ENCODE data around the gene TAF6L. TPM values are rescaled to one million over a fixed set of nuclear protein-coding genes. Genes with fewer than 3 reads are reported as not detected.

TAF6L gene
- total and polyA plus RNA-seq, 2 of the 8 experiments (the other 6 are each of a cell fraction or from before 2014, with no cell fraction given): 24.8 to 31.9 TPM

DNA sequence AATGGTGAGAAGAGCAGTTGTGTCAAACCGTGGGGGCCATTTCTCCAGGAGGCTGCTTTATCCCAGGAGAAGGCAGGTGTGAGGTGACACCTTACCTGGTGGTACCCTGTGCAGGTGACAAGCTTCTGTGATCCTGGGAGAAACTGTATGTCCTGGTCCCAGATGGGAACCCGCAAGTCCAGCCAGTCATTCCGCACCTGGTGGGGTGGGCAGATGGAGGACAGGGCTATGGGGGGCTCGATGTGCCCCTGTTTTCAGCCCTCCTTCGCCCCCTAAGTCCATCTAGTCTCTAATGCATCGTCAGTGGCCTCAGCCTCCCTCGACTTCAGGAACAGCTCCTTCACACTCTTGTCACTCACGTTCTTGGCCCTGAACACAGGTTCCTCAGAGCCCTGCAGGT lies 64.1 kb downstream of the TAF6L start:
- no peaks in the 10 kb centered on the region for H3K9me3 ChIP-seq (ENCODE audit: insufficient read depth in 2 of 2, low read depth in 1 of 2, low read length in 1 of 2)
- H3K4me1 ChIP-seq (replicated peaks in 1 of 4; ENCODE audit: control insufficient read depth in 3 of 4, insufficient read depth in 4 of 4, low read length in 3 of 4): peaks cover 0 to 14% (median 2%) of the 10 kb centered on the region in 4 experiments; a peak in 2 of 7 replicates
- no peak overlapping the region for H4K5ac ChIP-seq (ENCODE audit: insufficient read length, low read depth, low read length)
- no peak overlapping the region for H4K91ac ChIP-seq (replicated peaks; ENCODE audit: insufficient read length, low read length)
- no peak overlapping the region for H3K4me3 ChIP-seq (ENCODE audit: extremely low read depth in 1 of 4, insufficient read depth in 2 of 4, low read depth in 3 of 4, low read length in 4 of 4)
- DNase-seq (ENCODE audit: low read depth in 1 of 2, low spot score in 2 of 2): no peak
- H3K23me2 ChIP-seq (ENCODE audit: low read depth, low read length): peaks cover 16% of the 10 kb centered on the region
- H3K56ac ChIP-seq (replicated peaks; ENCODE audit: insufficient read length, low read depth, low read length): no peak overlapping the region
- H2AFZ ChIP-seq (ENCODE audit: low read length): no peak overlapping the region
- no peak overlapping the region for H2BK20ac ChIP-seq (ENCODE audit: low read length)
- FAIRE-seq: no peak
- no peak overlapping the region for H3K14ac ChIP-seq (ENCODE audit: insufficient read length)
- no peaks in the 10 kb centered on the region for H3K27me3 ChIP-seq (replicated peaks in 1 of 4; ENCODE audit: control insufficient read depth in 3 of 4, extremely low read depth in 1 of 4, insufficient read depth in 3 of 4, low read length in 3 of 4)
- no peak overlapping the region for H2BK12ac ChIP-seq (ENCODE audit: low read depth, low read length)
- peaks cover 3 to 31% of the 10 kb centered on the region in 2 experiments; a peak in 3 of 4 replicates for H3K79me2 ChIP-seq (ENCODE audit: control insufficient read depth in 1 of 2, insufficient read depth in 2 of 2, low read length in 2 of 2)
- H4K20me1 ChIP-seq (replicated peaks in 1 of 2; ENCODE audit: control insufficient read depth in 1 of 2, insufficient read depth in 2 of 2, low read length in 2 of 2): peaks cover 3 to 13% of the 10 kb centered on the region in 2 experiments
- peaks cover 7% of the 10 kb centered on the region; the same call in 1 of the 2 replicates for H3K79me1 ChIP-seq (ENCODE audit: low read depth, low read length)
- no peak overlapping the region for H4K8ac ChIP-seq (ENCODE audit: extremely low read depth, insufficient read depth, low read length)
- H3K9ac ChIP-seq (replicated peaks in 1 of 4; ENCODE audit: extremely low read depth in 1 of 4, low read depth in 3 of 4, low read length in 3 of 4): no peak overlapping the region
- no peak overlapping the region for H2BK120ac ChIP-seq (replicated peaks; ENCODE audit: low read depth, low read length)
- ChIA-PET POLR2A (ENCODE audit: partially characterized antibody) (interaction anchor here (1.0 to 13.8 kb wide), 13 partner anchors 11 to 100 kb away, joined by 3 to 398 read pairs (median 5); partner anchors contain the start of genes NXF1, SLC3A2 and ZBTB3), CTCF (ENCODE audit: partially characterized antibody) (interaction anchor here (1.3 to 3.2 kb wide), 3 partner anchors 28 to 49 kb away, joined by 3 to 12 read pairs (median 6); no protein-coding TSS in a partner anchor)
- H3K4me2 ChIP-seq (ENCODE audit: insufficient read depth in 1 of 2, low read depth in 2 of 2, low read length in 2 of 2): no peak overlapping the region
- WGBS, 2 experiments (ENCODE audit: extremely low coverage in 1 of 2, insufficient coverage in 1 of 2, insufficient read length in 1 of 2, insufficient replicate concordance in 2 of 2, low coverage in 1 of 2, low lambda C conversion rate in 2 of 2, missing lambda C conversion rate in 1 of 2): 93% methylated on average over 8 of the region's 8 CpGs; no CpG with 5 or more reads in 1 of the 2 experiments
- H2BK5ac ChIP-seq (ENCODE audit: low read depth, low read length): no peak overlapping the region
- no peak overlapping the region for H3K23ac ChIP-seq (ENCODE audit: insufficient read length)
- H3K36me3 ChIP-seq (ENCODE audit: control insufficient read depth in 2 of 4, insufficient read depth in 4 of 4, low read length in 3 of 4): peaks cover 21 to 37% (median 30%) of the 10 kb centered on the region in 4 experiments
- no peak overlapping the region for H2AK5ac ChIP-seq (ENCODE audit: low read depth, low read length)
- TF ChIP-seq POLR2A (IDR thresholded peaks at IDR 0.05; ENCODE audit: control extremely low read depth in 1 of 2, low read depth in 2 of 2, low read length in 2 of 2) (peak in 1 of 2 experiments; percentile 45; a peak in 1 of 3 replicates), JUND (IDR thresholded peaks at IDR 0.05; ENCODE audit: low read length) (no peak)
- H3K4ac ChIP-seq (replicated peaks; ENCODE audit: insufficient read length, low read depth, low read length): no peak overlapping the region
- no peak overlapping the region for H2BK15ac ChIP-seq (ENCODE audit: low read length)
- no peak overlapping the region for H3K27ac ChIP-seq (ENCODE audit: low read depth, low read length)
- no peak overlapping the region for H3K18ac ChIP-seq (ENCODE audit: extremely low read depth, low read length)

Small RNAs within 50 kb of the gene (microRNA-seq; reads per million reads assigned to microRNA genes)
- gene MIR6514 (ENCODE audit: borderline microRNAs expressed in 2 of 2, borderline number of aligned reads in 2 of 2, borderline replicate concordance in 1 of 2): 0 reads per million in 2 experiments
- gene MIR6748 (ENCODE audit: borderline microRNAs expressed in 2 of 2, borderline number of aligned reads in 2 of 2, borderline replicate concordance in 1 of 2): 0 reads per million in 2 experiments

Small RNAs within 50 kb of the gene (small RNA-seq; reads per million reads assigned to genes)
- gene MIR6514 (ENCODE audit: insufficient read depth): 2.4 reads per million, percentile 26 among the genes with 10 or more reads in this experiment
- gene RNU6-118P (ENCODE audit: insufficient read depth): not detected

Other genes with a start within 250 kb of the TAF6L start
Only the 30 nearest of the 31 such genes appear.
- 5.8 and 6.7 TPM in 2 replicates for gene AHNAK, start 224.6 kb upstream of the TAF6L start, total RNA-seq (2021; fragmentation: NEBNext Ultra II Directional; extraction: Animal tissue kit (Norgen Biotek cat#: 25700))
- gene AHNAK, start 224.6 kb upstream of the TAF6L start, polyA plus RNA-seq (2011; rRNA removed): 2.0 and 2.5 TPM in 2 replicates
- gene EEF1G, start 197.5 kb upstream of the TAF6L start, total RNA-seq (2021; fragmentation: NEBNext Ultra II Directional; extraction: Animal tissue kit (Norgen Biotek cat#: 25700)): 1,622 and 1,627 TPM in 2 replicates
- gene EEF1G, start 197.5 kb upstream of the TAF6L start, polyA plus RNA-seq (2011; rRNA removed): 1,996 and 2,000 TPM in 2 replicates
- gene TUT1, start 179.9 kb upstream of the TAF6L start, total RNA-seq (2021; fragmentation: NEBNext Ultra II Directional; extraction: Animal tissue kit (Norgen Biotek cat#: 25700)): 24.6 and 31.5 TPM in 2 replicates
- 17.8 and 26.2 TPM in 2 replicates for gene TUT1, start 179.9 kb upstream of the TAF6L start, polyA plus RNA-seq (2011; rRNA removed)
- 114 and 117 TPM in 2 replicates for gene MTA2, start 169.5 kb upstream of the TAF6L start, total RNA-seq (2021; fragmentation: NEBNext Ultra II Directional; extraction: Animal tissue kit (Norgen Biotek cat#: 25700))
- gene MTA2, start 169.5 kb upstream of the TAF6L start, polyA plus RNA-seq (2011; rRNA removed): 25.7 and 32.2 TPM in 2 replicates
- 29.9 and 31.2 TPM in 2 replicates for gene EML3, start 158.6 kb upstream of the TAF6L start, total RNA-seq (2021; fragmentation: NEBNext Ultra II Directional; extraction: Animal tissue kit (Norgen Biotek cat#: 25700))
- 19.2 and 30.1 TPM in 2 replicates for gene EML3, start 158.6 kb upstream of the TAF6L start, polyA plus RNA-seq (2011; rRNA removed)
- gene ROM1, start 158.1 kb upstream of the TAF6L start, total RNA-seq (2021; fragmentation: NEBNext Ultra II Directional; extraction: Animal tissue kit (Norgen Biotek cat#: 25700)): 0.55 and 2.2 TPM in 2 replicates
- gene ROM1, start 158.1 kb upstream of the TAF6L start, polyA plus RNA-seq (2011; rRNA removed): 0.86 and 0.91 TPM in 2 replicates
- gene B3GAT3, start 149.4 kb upstream of the TAF6L start, total RNA-seq (2021; fragmentation: NEBNext Ultra II Directional; extraction: Animal tissue kit (Norgen Biotek cat#: 25700)): 28.0 and 34.5 TPM in 2 replicates
- 39.0 and 57.7 TPM in 2 replicates for gene B3GAT3, start 149.4 kb upstream of the TAF6L start, polyA plus RNA-seq (2011; rRNA removed)
- 326 and 330 TPM in 2 replicates for gene GANAB, start 124.8 kb upstream of the TAF6L start, total RNA-seq (2021; fragmentation: NEBNext Ultra II Directional; extraction: Animal tissue kit (Norgen Biotek cat#: 25700))
- 289 and 297 TPM in 2 replicates for gene GANAB, start 124.8 kb upstream of the TAF6L start, polyA plus RNA-seq (2011; rRNA removed)
- 29.3 and 30.1 TPM in 2 replicates for gene INTS5, start 118.1 kb upstream of the TAF6L start, total RNA-seq (2021; fragmentation: NEBNext Ultra II Directional; extraction: Animal tissue kit (Norgen Biotek cat#: 25700))
- gene INTS5, start 118.1 kb upstream of the TAF6L start, polyA plus RNA-seq (2011; rRNA removed): 23.6 and 30.3 TPM in 2 replicates
- gene C11orf98, start 106.2 kb upstream of the TAF6L start, total RNA-seq (2021; fragmentation: NEBNext Ultra II Directional; extraction: Animal tissue kit (Norgen Biotek cat#: 25700)): 171 and 173 TPM in 2 replicates
- 68.0 and 72.1 TPM in 2 replicates for gene C11orf98, start 106.2 kb upstream of the TAF6L start, polyA plus RNA-seq (2011; rRNA removed)
- 66.1 and 67.8 TPM in 2 replicates for gene CSKMT, start 106.1 kb upstream of the TAF6L start, total RNA-seq (2021; fragmentation: NEBNext Ultra II Directional; extraction: Animal tissue kit (Norgen Biotek cat#: 25700))
- 12.0 and 26.4 TPM in 2 replicates for gene CSKMT, start 106.1 kb upstream of the TAF6L start, polyA plus RNA-seq (2011; rRNA removed)
- 14.2 and 15.2 TPM in 2 replicates for gene UQCC3, start 99.7 kb upstream of the TAF6L start, total RNA-seq (2021; fragmentation: NEBNext Ultra II Directional; extraction: Animal tissue kit (Norgen Biotek cat#: 25700))
- gene UQCC3, start 99.7 kb upstream of the TAF6L start, polyA plus RNA-seq (2011; rRNA removed): 15.7 and 27.9 TPM in 2 replicates
- gene LBHD1, start 99.1 kb upstream of the TAF6L start, total RNA-seq (2021; fragmentation: NEBNext Ultra II Directional; extraction: Animal tissue kit (Norgen Biotek cat#: 25700)): 3.6 and 5.2 TPM in 2 replicates
- 2.3 and 2.8 TPM in 2 replicates for gene LBHD1, start 99.1 kb upstream of the TAF6L start, polyA plus RNA-seq (2011; rRNA removed)
- gene UBXN1, start 92.3 kb upstream of the TAF6L start, total RNA-seq (2021; fragmentation: NEBNext Ultra II Directional; extraction: Animal tissue kit (Norgen Biotek cat#: 25700)): 104 and 114 TPM in 2 replicates
- 78.6 and 126 TPM in 2 replicates for gene UBXN1, start 92.3 kb upstream of the TAF6L start, polyA plus RNA-seq (2011; rRNA removed)
- 0.26 TPM in 1 of 2 replicates, not detected in the other for gene LRRN4CL, start 81.9 kb upstream of the TAF6L start, total RNA-seq (2021; fragmentation: NEBNext Ultra II Directional; extraction: Animal tissue kit (Norgen Biotek cat#: 25700))
- 0.03 and 0.05 TPM in 2 replicates for gene LRRN4CL, start 81.9 kb upstream of the TAF6L start, polyA plus RNA-seq (2011; rRNA removed)
- gene BSCL2, start 64.0 kb upstream of the TAF6L start, total RNA-seq (2021; fragmentation: NEBNext Ultra II Directional; extraction: Animal tissue kit (Norgen Biotek cat#: 25700)): 59.5 and 73.7 TPM in 2 replicates
- gene BSCL2, start 64.0 kb upstream of the TAF6L start, polyA plus RNA-seq (2011; rRNA removed): 264 and 286 TPM in 2 replicates
- gene GNG3, start 63.7 kb upstream of the TAF6L start, total RNA-seq (2021; fragmentation: NEBNext Ultra II Directional; extraction: Animal tissue kit (Norgen Biotek cat#: 25700)): 4.9 and 6.4 TPM in 2 replicates
- gene GNG3, start 63.7 kb upstream of the TAF6L start, polyA plus RNA-seq (2011; rRNA removed): 10.9 and 12.1 TPM in 2 replicates
- gene HNRNPUL2, start 43.9 kb upstream of the TAF6L start, total RNA-seq (2021; fragmentation: NEBNext Ultra II Directional; extraction: Animal tissue kit (Norgen Biotek cat#: 25700)): 44.3 and 46.4 TPM in 2 replicates
- 12.7 and 14.9 TPM in 2 replicates for gene HNRNPUL2, start 43.9 kb upstream of the TAF6L start, polyA plus RNA-seq (2011; rRNA removed)
- gene TTC9C, start 42.9 kb upstream of the TAF6L start, total RNA-seq (2021; fragmentation: NEBNext Ultra II Directional; extraction: Animal tissue kit (Norgen Biotek cat#: 25700)): 34.1 and 34.5 TPM in 2 replicates
- 25.4 and 28.1 TPM in 2 replicates for gene TTC9C, start 42.9 kb upstream of the TAF6L start, polyA plus RNA-seq (2011; rRNA removed)
- gene ZBTB3, start 17.2 kb upstream of the TAF6L start, total RNA-seq (2021; fragmentation: NEBNext Ultra II Directional; extraction: Animal tissue kit (Norgen Biotek cat#: 25700)): 76.5 and 76.9 TPM in 2 replicates
- 30.2 and 39.5 TPM in 2 replicates for gene ZBTB3, start 17.2 kb upstream of the TAF6L start, polyA plus RNA-seq (2011; rRNA removed)
- gene POLR2G, start 9.8 kb upstream of the TAF6L start, total RNA-seq (2021; fragmentation: NEBNext Ultra II Directional; extraction: Animal tissue kit (Norgen Biotek cat#: 25700)): 126 and 131 TPM in 2 replicates
- gene POLR2G, start 9.8 kb upstream of the TAF6L start, polyA plus RNA-seq (2011; rRNA removed): 206 and 329 TPM in 2 replicates
- 16.3 and 18.6 TPM in 2 replicates for gene TMEM179B, start 16.0 kb downstream of the TAF6L start, total RNA-seq (2021; fragmentation: NEBNext Ultra II Directional; extraction: Animal tissue kit (Norgen Biotek cat#: 25700))
- gene TMEM179B, start 16.0 kb downstream of the TAF6L start, polyA plus RNA-seq (2011; rRNA removed): 62.2 and 65.1 TPM in 2 replicates
- gene TMEM223, start 20.6 kb downstream of the TAF6L start, total RNA-seq (2021; fragmentation: NEBNext Ultra II Directional; extraction: Animal tissue kit (Norgen Biotek cat#: 25700)): 22.9 and 23.5 TPM in 2 replicates
- gene TMEM223, start 20.6 kb downstream of the TAF6L start, polyA plus RNA-seq (2011; rRNA removed): 59.7 and 64.1 TPM in 2 replicates
- gene NXF1, start 34.0 kb downstream of the TAF6L start, total RNA-seq (2021; fragmentation: NEBNext Ultra II Directional; extraction: Animal tissue kit (Norgen Biotek cat#: 25700)): 44.8 and 49.8 TPM in 2 replicates
- gene NXF1, start 34.0 kb downstream of the TAF6L start, polyA plus RNA-seq (2011; rRNA removed): 48.1 and 63.6 TPM in 2 replicates
- 24.2 and 25.3 TPM in 2 replicates for gene STX5, start 60.7 kb downstream of the TAF6L start, total RNA-seq (2021; fragmentation: NEBNext Ultra II Directional; extraction: Animal tissue kit (Norgen Biotek cat#: 25700))
- 23.4 and 28.5 TPM in 2 replicates for gene STX5, start 60.7 kb downstream of the TAF6L start, polyA plus RNA-seq (2011; rRNA removed)
- gene TEX54, start 61.4 kb downstream of the TAF6L start, total RNA-seq (2021; fragmentation: NEBNext Ultra II Directional; extraction: Animal tissue kit (Norgen Biotek cat#: 25700)): 1.2 TPM in 1 of 2 replicates, not detected in the other
- not detected in 2 replicates for gene TEX54, start 61.4 kb downstream of the TAF6L start, polyA plus RNA-seq (2011; rRNA removed)
- 97.0 and 101 TPM in 2 replicates for gene WDR74, start 68.2 kb downstream of the TAF6L start, total RNA-seq (2021; fragmentation: NEBNext Ultra II Directional; extraction: Animal tissue kit (Norgen Biotek cat#: 25700))
- gene WDR74, start 68.2 kb downstream of the TAF6L start, polyA plus RNA-seq (2011; rRNA removed): 93.6 and 116 TPM in 2 replicates
- 393 and 410 TPM in 2 replicates for gene SLC3A2, start 109.5 kb downstream of the TAF6L start, total RNA-seq (2021; fragmentation: NEBNext Ultra II Directional; extraction: Animal tissue kit (Norgen Biotek cat#: 25700))
- 435 and 574 TPM in 2 replicates for gene SLC3A2, start 109.5 kb downstream of the TAF6L start, polyA plus RNA-seq (2011; rRNA removed)
- not detected in 2 replicates for gene CHRM1, start 150.0 kb downstream of the TAF6L start, total RNA-seq (2021; fragmentation: NEBNext Ultra II Directional; extraction: Animal tissue kit (Norgen Biotek cat#: 25700))
- gene CHRM1, start 150.0 kb downstream of the TAF6L start, polyA plus RNA-seq (2011; rRNA removed): 0.05 and 0.08 TPM in 2 replicates
- gene SLC22A6, start 213.6 kb downstream of the TAF6L start, total RNA-seq (2021; fragmentation: NEBNext Ultra II Directional; extraction: Animal tissue kit (Norgen Biotek cat#: 25700)): not detected in 2 replicates
- gene SLC22A6, start 213.6 kb downstream of the TAF6L start, polyA plus RNA-seq (2011; rRNA removed): not detected in 2 replicates

Data from H1 (cell line).